GM19324 (cell line): ENCODE data around the gene ACTN4.

Source experiments
- ATAC-seq: cut with Tn5 transposase; IDR thresholded peaks from one replicate; pipeline ENCODE4 v1.9.1; 2021; ENCODE audit warnings: mild to moderate bottlenecking, moderate library complexity; ENCODE audit not compliant: unreplicated experiment, low FRiP score

The ACTN4 gene

GRCh38 chr19:38676023-38676877 is 28.8 kb downstream of the ACTN4 start:
- no peak for ATAC-seq

- ATAC-seq, result no peak
Observed at GRCh38 chr19:38676878-38677646, 29.6 kb downstream of the ACTN4 start.

- ATAC-seq, result no peak
Observed at GRCh38 chr19:38678217-38678890, 30.9 kb downstream of the ACTN4 start.

GRCh38 chr19:38678891-38679494 is 31.5 kb downstream of the ACTN4 start:
- ATAC-seq, result no peak

- no peak for ATAC-seq
Observed at GRCh38 chr19:38679839-38680238, 32.4 kb downstream of the ACTN4 start.

- no peak for ATAC-seq
Observed at GRCh38 chr19:38682195-38682867, 34.9 kb downstream of the ACTN4 start.

GRCh38 chr19:38682872-38683392 is 35.5 kb downstream of the ACTN4 start:
- ATAC-seq, result no peak

GRCh38 chr19:38683393-38684077 is 36.1 kb downstream of the ACTN4 start:
- ATAC-seq, result no peak

GRCh38 chr19:38684078-38684861 is 36.8 kb downstream of the ACTN4 start:
- ATAC-seq, result no peak

- ATAC-seq, result no peak
Observed at GRCh38 chr19:38684862-38685665, 37.6 kb downstream of the ACTN4 start.

- ATAC-seq, result no peak
Observed at GRCh38 chr19:38685666-38686529, 38.4 kb downstream of the ACTN4 start.

GRCh38 chr19:38686530-38686888 is 39.1 kb downstream of the ACTN4 start:
- ATAC-seq, result no peak

GRCh38 chr19:38687837-38688378 is 40.5 kb downstream of the ACTN4 start:
- no peak for ATAC-seq

- ATAC-seq, result no peak
Observed at GRCh38 chr19:38690146-38690545, 42.7 kb downstream of the ACTN4 start.

- no peak for ATAC-seq
Observed at GRCh38 chr19:38690832-38691231, 43.4 kb downstream of the ACTN4 start.

GRCh38 chr19:38691938-38692457 is 44.5 kb downstream of the ACTN4 start:
- no peak for ATAC-seq
